HL-60/S4 (cell line): Measurements from ENCODE around the gene GDE1.

Experiments used
- in situ Hi-C: fragments of 300-500 bp; cut with MboI; formaldehyde crosslinking; loops from 2 replicates; pipeline ENCODE4 v1.14.3; 2022; ENCODE audit warnings: low sequenced_read_pairs

GDE1 gene

DNA sequence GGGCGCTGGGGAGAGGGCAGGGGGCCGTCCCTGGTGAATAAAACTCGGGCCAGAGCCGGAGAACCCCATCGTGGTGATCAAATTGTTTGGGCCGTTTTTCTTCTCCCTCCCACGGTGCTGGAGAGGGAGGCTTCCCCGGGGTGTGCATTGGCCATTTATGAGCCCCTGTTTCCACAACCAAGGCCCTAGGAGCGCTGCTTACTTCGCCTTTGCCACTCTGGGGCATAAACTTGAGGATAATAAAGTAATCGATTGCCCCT is 2.4 kb upstream of the GDE1 start:
- in situ Hi-C loops: no loop called here

DNA sequence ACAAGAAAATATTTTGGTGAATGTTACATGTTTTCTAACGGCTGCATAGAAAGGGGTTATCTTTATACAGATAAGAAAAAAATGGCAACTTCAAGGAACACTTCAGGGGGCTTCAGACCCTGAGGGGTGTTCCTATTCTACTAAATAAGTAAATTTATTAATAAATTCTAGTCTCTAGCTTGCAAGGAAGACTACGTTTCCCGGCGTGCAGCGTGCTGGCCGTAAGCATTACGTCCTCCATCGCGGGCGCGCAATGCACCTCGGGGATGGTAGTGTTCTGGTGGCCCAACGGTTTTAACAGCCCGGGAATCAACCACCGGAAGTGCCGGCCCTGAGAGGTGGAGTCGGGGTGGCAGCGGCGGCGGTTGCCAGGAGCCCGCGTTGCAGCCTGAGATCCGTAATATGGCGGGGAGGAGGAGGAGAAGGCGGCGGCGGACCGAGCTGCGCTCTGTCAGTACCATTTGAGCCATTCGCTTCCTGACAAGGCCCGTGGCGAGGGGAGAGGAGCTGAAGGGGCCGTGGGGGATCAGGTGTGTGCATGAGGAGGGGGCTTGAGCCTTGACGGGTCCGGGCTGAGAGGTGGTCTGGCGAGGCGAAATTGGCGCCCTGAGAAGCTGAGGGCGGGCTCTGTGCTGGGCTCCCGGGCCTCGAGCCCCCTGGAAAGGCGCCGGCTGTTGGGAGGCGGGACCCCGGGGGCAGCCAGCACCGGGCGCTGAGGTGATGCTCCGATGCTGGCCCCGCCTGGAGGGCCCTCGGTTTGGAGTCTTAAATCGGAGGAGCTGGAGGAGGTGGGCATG is 1.9 kb upstream of the GDE1 start, which contains the start of gene CCP110:
CCP110 (plus strand) TSS at position 384 of the 797 bp plus-strand sequence. CDS start 3,940 bp downstream, outside the sequence.
- in situ Hi-C loops: no loop called here

DNA sequence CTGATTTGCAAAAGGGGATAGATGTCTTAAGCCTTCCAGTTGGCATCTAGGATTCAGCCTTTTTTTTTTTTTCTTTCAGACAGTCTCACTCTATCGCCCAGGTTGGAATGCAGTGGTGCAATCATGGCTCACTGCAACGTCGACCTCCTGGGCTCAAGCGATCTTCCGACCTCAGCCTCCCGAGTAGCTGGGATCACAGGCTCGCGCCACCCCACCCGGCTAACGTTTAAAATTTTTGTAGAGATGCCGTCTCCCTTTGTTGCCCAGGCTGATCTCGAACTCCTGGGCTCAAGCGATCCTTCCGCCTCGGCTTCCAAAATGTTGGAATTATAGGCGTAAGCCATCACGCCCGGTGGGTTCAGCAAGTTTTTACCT is 1.3 kb upstream of the GDE1 start:
- in situ Hi-C loops: no loop called here

DNA sequence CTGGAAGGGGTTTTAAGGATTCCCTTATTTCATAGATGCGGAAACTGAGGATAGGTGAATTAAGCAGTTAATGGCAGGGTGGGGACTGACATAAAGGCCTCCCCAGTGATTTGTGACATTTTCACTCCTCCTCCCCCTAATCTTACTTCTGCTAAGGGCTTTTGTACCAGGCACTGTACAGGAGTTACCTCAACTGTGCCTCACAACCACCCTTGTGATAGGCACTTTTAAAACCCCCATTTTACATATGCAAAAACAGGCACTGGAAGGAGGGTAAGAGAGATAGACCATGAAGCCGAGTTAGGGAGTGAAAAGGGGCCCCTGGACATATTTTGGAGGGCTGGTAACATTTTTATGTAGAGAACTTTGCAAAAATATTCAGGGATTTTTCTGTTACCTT is 862 bp upstream of the GDE1 start:
- in situ Hi-C loops: no loop called here

DNA sequence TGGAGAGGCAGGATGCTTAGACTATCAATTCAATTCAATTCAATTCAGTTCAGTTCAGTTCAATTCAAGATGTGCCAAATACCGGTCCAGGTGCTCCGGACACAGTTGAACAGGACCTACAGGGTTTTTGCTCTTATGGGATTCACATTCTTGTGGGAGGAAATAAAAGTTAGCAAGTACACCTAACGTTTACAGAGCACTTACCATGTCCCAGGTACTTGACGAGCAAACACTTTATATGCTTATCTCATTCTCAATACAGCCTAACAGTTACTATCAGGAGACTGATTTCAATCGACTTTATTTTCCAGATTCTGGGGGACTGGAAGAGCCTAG is 467 bp upstream of the GDE1 start:
- in situ Hi-C loops: no loop called here

DNA sequence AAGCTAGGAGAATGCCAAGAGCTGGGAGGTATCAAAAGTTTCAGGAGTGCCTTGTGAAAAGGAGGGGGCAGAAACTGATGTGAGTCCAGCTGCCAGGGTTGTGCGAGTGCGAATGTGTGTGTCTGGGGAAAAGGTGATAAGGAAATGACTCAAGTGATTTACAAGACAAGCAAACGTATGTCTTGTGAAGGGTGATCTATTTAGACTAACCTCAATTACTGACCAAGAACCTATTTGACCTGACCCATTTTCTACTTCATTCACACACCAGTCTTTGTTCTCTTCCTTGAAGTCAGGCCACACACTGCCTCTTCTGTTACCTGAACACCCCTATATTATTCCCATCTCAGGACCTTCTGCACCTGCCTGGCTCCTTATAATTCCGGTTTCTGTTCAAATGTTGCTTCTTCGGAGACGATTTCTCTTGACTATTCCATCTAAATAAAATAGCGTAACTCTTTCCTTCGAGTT is 1.0 kb downstream of the GDE1 start:
- in situ Hi-C loops: no loop called here

DNA sequence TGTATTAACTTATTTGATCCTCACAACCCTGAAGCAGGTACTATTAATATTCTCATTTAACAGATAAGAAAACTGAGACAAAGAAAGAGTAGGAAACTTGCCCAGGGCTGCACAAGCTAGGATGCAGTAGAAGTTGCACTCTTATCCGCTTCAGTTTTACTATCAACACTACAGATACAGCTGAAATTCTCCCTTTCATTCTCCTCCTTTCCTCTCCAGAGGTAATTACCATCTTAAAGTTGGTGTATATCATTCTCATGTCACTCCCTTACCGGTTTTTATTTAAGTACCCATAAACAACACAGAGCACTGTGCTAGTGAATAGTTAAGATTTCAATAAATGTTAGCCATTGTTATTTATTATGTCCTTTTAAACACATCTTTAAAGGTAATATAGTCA is 3.5 kb downstream of the GDE1 start:
- in situ Hi-C loops: no loop called here

DNA sequence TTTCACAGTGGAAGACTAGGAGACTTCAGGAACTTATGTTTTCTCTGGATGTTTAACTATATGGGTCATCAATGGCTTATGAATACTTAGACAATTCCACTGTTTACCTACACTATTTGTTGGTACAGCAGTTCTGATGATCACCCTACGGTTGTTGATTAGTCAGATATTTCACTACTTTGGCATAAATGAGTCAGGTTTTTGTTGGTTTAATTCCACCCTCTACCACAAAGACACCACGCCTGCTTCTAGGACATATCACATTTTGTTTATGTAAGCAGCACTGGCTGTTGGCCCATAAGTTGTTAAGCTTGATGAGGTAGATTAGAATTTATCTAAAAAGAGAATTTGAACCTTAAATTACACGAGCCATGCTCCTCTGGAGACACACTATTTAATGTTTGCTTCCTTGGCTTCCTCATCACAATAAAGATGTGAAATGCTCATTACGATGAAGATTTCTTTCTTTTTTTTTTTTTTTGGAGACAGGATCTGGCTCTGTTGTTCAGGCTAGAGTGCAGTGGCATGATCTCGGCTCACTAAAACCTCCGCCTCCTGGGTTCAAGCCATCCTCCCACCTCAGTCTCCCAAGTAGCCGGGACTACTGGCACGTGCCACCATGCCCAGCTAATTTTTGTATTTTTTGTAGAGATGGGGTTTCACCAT is 4.3 kb downstream of the GDE1 start:
- in situ Hi-C loops: no loop called here

DNA sequence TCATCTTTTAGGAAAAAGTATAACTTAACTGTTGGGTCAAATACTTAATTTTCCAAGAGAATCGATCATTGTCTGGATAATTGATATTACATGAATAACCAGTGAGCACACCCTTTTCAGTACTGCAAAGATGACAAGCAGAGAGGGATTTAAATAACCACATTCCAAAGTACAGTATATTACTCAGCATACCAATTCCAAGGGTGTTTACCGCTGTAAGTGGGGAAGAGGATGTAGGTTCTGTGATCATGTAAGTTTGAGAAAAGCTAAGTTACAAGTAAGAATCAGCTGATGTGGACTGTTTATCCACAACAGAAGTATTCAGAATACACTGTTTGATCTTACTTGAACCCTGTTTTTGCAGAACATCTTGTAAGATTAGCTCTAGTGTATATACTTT is 6.1 kb downstream of the GDE1 start:
- in situ Hi-C loops: no loop called here

DNA sequence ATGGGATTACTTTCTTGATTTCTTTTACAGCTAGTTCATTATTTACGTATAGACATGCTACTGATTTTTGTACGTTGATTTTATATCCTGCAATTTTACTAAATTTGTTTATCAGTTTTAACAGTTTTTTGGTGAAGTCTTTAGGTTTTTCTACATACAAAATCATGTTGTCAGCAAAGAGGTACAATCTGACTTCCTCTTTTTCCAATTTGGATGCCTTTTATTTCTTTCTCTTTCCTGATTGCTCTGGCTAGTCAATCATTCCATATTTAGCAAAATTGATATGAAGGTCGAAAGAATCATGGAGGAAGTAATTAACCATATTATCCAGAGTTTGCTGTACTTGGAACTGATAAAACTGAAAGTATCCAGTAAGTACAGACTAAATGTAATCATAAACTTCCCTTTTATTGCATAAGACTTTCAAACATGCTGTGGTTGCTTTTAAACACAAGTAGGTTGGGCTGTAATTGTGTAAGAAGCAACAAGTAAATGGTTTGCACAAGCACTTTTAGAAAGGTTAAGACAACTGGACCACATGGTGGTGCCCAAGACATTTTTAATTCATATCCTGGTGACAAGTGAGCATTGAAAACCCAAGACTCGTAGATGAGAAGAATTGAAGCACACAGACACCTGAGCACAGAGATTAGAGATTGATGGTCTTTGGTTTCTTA is 8.4 kb downstream of the GDE1 start:
- in situ Hi-C loops: no loop called here

DNA sequence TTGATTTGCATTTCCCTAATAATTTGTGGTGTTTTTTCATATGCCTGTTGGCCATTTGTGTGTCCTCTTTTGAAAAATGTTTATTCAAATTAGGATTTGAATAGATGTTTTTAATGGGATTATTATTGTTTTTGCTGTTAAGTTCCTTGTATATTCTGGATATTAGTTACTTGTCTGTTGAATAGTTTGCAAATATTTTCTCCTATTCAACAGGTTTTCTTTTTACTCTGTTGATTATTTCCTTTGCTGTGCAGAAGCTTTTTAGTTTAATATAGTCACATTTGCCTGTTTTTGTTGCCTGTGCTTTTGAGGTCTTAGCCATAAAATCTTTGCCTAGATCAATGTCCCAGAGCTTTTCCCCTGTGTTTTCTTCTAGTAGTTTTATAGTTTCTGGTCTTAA is 9.6 kb downstream of the GDE1 start:
- in situ Hi-C loops: no loop called here

DNA sequence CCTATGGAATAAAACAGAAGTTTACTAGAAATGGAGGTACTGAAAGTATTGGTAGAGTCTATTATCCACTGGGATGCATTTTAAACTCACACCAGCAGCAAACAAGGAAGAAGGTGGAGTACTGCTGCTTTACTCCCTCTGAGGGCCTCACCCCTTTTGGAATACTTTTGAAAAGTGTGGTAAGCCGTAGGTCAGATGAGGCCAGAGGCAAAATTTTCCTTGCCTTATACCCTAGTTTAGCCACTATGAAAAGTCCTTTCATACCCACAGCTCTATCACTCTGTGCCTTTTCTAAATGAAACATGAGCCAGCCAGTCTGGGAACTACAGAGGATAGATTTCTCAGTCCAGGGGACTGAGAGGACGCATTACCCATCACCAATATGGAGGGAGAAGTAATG is 14.0 kb downstream of the GDE1 start:
- in situ Hi-C loops: no loop called here

DNA sequence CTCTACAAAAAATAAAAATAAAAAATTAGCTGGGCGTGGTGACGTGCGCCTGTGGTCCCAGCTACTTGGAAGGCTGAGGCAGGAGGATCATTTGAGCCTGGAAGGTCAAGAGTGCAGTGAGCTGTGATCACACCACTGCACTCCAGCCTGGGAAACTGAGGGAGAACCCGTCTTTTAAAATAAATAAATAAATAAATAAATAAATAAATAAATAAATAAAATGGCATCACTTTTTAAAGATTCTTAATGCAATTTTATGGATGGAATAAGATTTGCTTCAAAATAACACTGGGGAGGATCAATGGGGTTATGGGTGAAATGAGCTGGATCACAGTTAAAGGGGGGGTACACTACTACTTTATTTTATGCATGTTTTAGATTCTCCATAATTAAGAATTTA is 14.9 kb downstream of the GDE1 start:
- in situ Hi-C loops: no loop called here

DNA sequence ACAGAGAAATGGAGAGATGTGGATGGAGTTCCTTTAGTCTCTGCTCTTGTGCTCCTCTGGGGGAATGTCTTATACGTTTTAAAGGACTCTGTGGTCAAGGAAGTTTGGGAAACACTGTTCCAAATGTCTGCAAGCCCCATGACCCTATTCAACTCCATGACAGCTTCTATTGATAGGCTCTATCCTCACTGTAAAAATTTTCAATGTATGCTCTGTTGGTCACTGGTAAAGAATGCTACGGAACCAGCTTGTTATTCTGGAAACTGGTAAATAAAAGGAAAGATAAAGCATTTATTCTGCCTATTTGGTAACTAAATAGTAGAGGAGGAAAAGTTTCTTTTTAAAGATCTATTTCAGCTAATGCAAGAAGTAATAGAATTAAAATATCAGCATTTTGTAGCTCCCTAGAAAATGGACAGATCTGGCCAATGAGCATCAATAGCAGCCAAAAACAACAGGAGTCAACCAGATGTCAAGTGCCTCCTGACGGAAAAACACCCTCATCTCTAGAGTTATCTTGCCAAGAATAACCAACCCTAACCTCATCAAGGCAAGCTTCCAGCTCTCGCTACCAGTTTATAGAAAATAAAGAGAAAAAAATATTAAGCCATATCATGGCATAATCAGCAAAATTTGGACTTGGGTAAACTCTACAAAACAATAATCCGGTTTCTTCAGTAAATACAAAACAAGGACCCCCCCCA is 16.1 kb downstream of the GDE1 start:
- in situ Hi-C loops: no loop called here

DNA sequence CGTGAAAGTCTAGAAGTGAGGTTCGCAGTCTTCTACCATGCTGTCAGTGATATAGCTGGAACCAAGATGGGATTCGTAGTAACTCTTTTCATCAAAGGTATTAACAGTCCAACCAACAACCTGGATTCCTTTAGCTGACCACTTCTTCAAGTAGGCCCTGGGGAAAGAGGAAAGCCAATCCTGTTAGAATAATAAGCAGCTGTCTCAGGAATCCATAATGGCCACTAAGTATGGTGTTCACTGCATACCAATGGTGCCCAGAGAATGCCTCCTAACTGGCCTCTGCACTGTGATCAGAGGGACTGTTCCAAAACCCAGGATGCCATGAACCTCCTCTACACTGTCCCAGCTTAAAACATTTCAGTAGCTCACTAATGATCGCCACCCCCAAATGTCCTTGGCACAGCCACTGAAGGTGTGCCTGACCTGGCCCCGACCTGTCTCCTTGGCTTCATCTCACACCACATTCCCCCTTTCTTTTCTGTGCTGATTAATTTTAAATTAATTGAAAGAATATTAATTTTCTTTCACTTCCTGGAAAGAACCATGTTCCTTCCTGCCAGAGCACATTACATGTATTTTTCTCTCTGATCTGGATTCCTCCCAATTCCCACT is 18.3 kb downstream of the GDE1 start:
- in situ Hi-C loops: no loop called here

DNA sequence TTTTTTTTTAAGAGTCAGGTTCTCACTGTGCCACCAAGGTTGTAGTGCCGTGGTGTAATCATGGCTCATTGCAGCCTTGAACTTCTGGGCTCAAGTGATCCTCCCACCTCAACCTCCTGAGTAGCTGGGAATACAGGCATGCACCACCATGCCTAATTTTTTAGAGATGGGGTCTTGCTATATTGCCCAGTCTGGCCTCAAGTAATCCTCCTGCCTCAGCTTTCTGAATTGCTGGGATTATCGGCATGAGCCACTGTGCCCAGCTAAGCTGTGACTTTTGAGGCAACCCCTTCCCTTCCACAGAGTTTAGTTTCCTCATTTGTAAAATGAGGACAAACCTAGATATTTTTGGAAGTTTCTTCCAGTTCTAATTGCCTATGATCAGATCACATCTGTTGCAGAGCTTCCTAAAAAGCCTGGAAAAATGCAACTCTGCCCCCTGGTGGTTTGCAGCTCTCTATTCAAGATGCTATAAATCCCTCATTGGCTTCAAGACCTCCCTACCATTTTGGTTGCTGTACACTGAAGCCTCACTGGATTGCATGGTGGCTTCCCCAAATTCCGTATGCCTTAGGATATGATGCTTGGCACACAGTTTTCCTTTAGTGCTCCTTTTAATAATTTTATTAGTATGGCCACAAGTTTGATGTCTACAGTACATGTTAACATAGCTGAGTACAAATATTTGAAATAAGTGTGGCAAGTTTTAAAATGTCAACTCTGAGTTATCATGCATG is 19.3 kb downstream of the GDE1 start:
- in situ Hi-C loops: no loop called here

DNA sequence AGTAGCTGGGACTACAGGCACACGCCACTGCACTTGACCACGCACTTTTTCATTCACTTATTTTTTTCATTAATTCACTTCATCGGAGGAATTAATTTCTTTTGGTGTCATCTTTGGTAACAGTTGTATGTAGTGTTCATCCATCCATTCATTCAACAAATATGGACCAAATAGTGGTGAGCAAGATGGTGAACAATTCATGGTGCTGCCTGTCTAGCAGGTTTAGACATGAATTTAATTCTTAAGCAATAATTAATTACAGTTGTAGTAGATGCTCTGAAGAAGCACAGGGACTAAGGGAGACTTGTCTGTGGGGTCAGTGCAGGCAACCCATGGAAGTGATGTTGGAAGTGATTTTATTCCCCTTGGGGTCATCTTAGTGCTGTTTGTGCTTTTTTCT is 22.4 kb downstream of the GDE1 start:
- in situ Hi-C loops: no loop called here

DNA sequence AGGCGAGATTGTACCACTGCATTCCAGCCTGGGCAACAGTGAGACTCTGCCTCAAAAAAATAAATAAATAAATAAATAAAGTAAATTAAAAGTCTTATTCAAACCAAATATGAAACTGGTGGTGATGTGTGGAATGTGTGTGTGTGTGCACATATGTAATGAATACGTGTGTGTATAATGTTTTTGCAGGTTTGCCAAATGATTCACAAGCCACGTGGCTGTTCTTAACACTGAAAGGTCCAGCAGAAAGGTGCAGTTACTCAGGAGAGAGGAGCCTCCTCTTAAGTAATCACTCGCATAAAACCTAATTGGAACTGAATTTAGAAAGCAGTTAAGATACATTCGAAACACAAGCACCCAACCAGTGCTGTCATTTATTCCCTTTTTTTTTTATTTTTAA is 22.9 kb downstream of the GDE1 start:
- in situ Hi-C loops: no loop called here

DNA sequence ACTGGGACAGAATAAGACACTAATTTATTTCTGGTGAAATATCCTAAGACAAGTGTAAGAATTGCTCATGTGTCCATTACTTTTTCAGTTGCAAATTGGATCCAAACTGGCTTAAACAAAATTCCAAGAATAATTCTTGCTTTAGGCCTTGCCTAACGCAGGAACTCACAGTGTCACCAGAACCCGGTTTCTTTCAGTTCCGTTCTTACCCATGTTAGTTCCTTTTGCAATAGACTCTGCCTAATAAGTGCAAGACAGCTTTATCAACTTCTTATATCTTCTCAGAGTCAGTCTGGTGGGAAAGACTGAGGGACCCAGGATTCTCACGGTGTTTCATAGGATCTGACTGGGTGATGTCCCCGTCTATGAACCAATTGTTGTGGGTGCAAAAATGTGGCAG is 24.7 kb downstream of the GDE1 start:
- in situ Hi-C loops: no loop called here

DNA sequence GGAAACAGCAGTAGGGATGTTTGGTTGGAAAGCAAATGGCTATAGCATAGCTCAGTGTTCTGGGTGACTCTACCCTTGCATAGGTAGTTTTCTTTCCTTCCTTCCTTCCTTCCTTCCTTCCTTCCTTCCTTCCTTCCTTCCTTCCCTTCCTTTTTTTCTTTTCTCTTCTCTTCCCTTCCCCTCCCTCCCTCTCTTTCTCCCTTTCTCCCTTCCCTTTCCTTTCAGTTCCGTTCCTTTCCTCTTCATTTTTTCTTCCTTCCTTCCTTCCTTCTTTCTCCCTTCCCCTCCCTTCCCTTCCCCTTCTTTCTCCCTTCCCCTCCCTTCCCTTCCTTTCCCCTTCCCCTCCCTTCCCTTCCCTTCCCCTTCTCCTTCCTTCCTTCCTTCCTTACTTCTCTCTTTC is 31.3 kb downstream of the GDE1 start:
- in situ Hi-C loops: no loop called here

DNA sequence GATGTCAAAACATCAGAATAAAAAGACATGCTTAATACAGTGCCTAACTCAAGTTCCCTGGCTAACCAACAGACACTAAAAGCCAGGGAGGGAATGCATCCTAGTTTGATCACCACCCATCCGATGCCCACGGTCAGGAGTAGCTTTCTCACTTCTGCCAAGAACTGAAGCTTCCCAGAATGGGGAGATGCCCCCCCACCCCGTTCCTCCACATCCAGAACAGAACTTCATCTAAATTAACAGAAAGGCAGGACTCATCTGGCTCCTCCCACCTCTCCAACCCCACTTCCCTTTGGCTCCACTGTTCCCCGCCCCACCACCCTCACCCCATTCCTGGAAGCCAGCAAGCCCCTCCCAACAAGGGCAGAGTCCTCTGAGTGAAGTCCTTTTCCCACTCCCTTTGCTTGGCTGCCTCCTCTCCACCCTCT is 33.7 kb downstream of the GDE1 start:
- in situ Hi-C loops: no loop called here
